NCI-H2107 treated with DMSO at 0.1 percent for 48 hours (cell line): Measurements from ENCODE around the gene BASP1.
"Not testable (repeated sequence)": the region's sequence is repeated elsewhere in the genome, so short reads cannot be mapped to it uniquely, and the experiment has no call there.

Experiments
- DNase-seq: peaks from one replicate; lab custom pipeline; 2025; ENCODE audit not compliant: unreplicated experiment; lab: John Stamatoyannopoulos, UW

Gene BASP1

GRCh38 chr5:17190799-17191391 is 26.5 kb upstream of the BASP1 start:
- DNase-seq, result no peak

GRCh38 chr5:17191574-17191973 is 25.9 kb upstream of the BASP1 start:
- DNase-seq, result not testable (repeated sequence)

- DNase-seq, result no peak
Measured at GRCh38 chr5:17192191-17192590, 25.2 kb upstream of the BASP1 start.

GRCh38 chr5:17196024-17196423 is 21.4 kb upstream of the BASP1 start:
- DNase-seq, result no peak

- no peak for DNase-seq
Measured at GRCh38 chr5:17196697-17197096, 20.7 kb upstream of the BASP1 start.

GRCh38 chr5:17203329-17204132 is 13.9 kb upstream of the BASP1 start:
- peak; percentile 60 for DNase-seq

- no peak for DNase-seq
Measured at GRCh38 chr5:17204133-17204489, 13.3 kb upstream of the BASP1 start.

- DNase-seq, result no peak
Measured at GRCh38 chr5:17206021-17206420, 11.4 kb upstream of the BASP1 start.

GRCh38 chr5:17212191-17212590 is 5.2 kb upstream of the BASP1 start:
- DNase-seq, result no peak

GRCh38 chr5:17212996-17213395 is 4.4 kb upstream of the BASP1 start:
- no peak for DNase-seq

GRCh38 chr5:17213938-17214337 is 3.5 kb upstream of the BASP1 start:
- DNase-seq, result no peak

- no peak for DNase-seq
Measured at GRCh38 chr5:17214893-17215292, 2.5 kb upstream of the BASP1 start.

- DNase-seq, result no peak
Measured at GRCh38 chr5:17215361-17215760, 2.1 kb upstream of the BASP1 start.

GRCh38 chr5:17216176-17216973 is 1.1 kb upstream of the BASP1 start:
- peak; percentile 85 for DNase-seq

GRCh38 chr5:17216974-17217492 is 398 bp upstream of the BASP1 start:
- no peak for DNase-seq

GRCh38 chr5:17218353-17219005 is 1.0 kb downstream of the BASP1 start:
- no peak for DNase-seq

- DNase-seq, result peak; percentile 51
Measured at GRCh38 chr5:17219006-17219422, 1.6 kb downstream of the BASP1 start.

GRCh38 chr5:17219469-17219868 is 2.0 kb downstream of the BASP1 start:
- no peak for DNase-seq

GRCh38 chr5:17219992-17220391 is 2.6 kb downstream of the BASP1 start:
- no peak for DNase-seq

- no peak for DNase-seq
Measured at GRCh38 chr5:17220469-17220868, 3.0 kb downstream of the BASP1 start.
